Smooth muscle cell (in vitro differentiated cells): Measurements from ENCODE around the gene PID1. TPM values are rescaled to one million over a fixed set of nuclear protein-coding genes. Genes with fewer than 3 reads are reported as not detected.

Experiments
- DNase-seq: peaks from one replicate; lab custom pipeline; 2025; ENCODE audit not compliant: unreplicated experiment; lab: John Stamatoyannopoulos, UW
- H2AFZ ChIP-seq: fragments of 200-600 bp; sonication (generic); 2 replicates; pipeline ENCODE4 v1.6.0; 2016; ENCODE audit warnings: antibody characterized with exemption, low read depth, mild to moderate bottlenecking
- H3F3A ChIP-seq: fragments of 200-600 bp; sonication (generic); 2 replicates; pipeline ENCODE4 v1.6.0; 2017; ENCODE audit warnings: antibody characterized with exemption, low read depth
- H3K27ac ChIP-seq: fragments of 200-600 bp; sonication (generic); 2 replicates; pipeline ENCODE4 v1.5.1; 2016; ENCODE audit warnings: low read depth, mild to moderate bottlenecking
- H3K27me3 ChIP-seq: fragments of 200-600 bp; sonication (generic); 2 replicates; pipeline ENCODE4 v1.6.1; 2016; ENCODE audit warnings: low read depth, mild to moderate bottlenecking
- H3K36me3 ChIP-seq: fragments of 200-600 bp; sonication (generic); 2 replicates; pipeline ENCODE4 v1.5.1; 2016; ENCODE audit warnings: low read depth
- H3K4me1 ChIP-seq: fragments of 200-600 bp; sonication (generic); 2 replicates; pipeline ENCODE4 v1.5.1; 2016; ENCODE audit warnings: low read depth
- H3K4me2 ChIP-seq: fragments of 200-600 bp; sonication (generic); 2 replicates; pipeline ENCODE4 v1.6.0; 2016; ENCODE audit warnings: mild to moderate bottlenecking
- H3K4me3 ChIP-seq: fragments of 200-600 bp; sonication (generic); 2 replicates; pipeline ENCODE4 v1.5.1; 2016; ENCODE audit warnings: mild to moderate bottlenecking
- H3K79me2 ChIP-seq: fragments of 200-600 bp; sonication (generic); 2 replicates; pipeline ENCODE4 v1.6.0; 2016; ENCODE audit warnings: low read depth, mild to moderate bottlenecking
- H3K9ac ChIP-seq: fragments of 200-600 bp; sonication (generic); 2 replicates; pipeline ENCODE4 v1.6.0; 2016; ENCODE audit warnings: low read depth
- H3K9me3 ChIP-seq: fragments of 200-600 bp; sonication (generic); replicated peaks from 2 replicates; pipeline ENCODE4 v1.5.1; 2016; ENCODE audit warnings: low read depth
- H4K20me1 ChIP-seq: fragments of 200-600 bp; sonication (generic); 2 replicates; pipeline ENCODE4 v1.6.0; 2016; ENCODE audit warnings: low read depth
- WGBS: methylation state at CpG from one replicate; pipeline ENCODE4 v1.1.7; 2016; ENCODE audit warnings: low lambda C conversion rate; 5-methylcytosine and 5-hydroxymethylcytosine counted together
- polyA plus RNA-seq: library from polyadenylated mRNA; unstranded; fragments of >200 nt; fragmentation: Nextera tagmentation; extraction: Ambion mirVana; gene quantifications from 2 replicates; pipeline ENCODE4 v1.2.1, GENCODE V29; 2016
- total RNA-seq: library from RNA; depleted of rRNA; stranded (reverse); fragments of >200 nt; gene quantifications from 2 replicates; pipeline ENCODE4 v1.2.3, GENCODE V29; 2014
- TF ChIP-seq, protein P1 (sequence below): fragments of 200-600 bp; sonication (generic); IDR thresholded peaks from 2 replicates; pipeline ENCODE4 v1.5.1; 2017; ENCODE audit warnings: borderline replicate concordance, mild to moderate bottlenecking, antibody characterized with exemption; ENCODE audit not compliant: insufficient read depth, poor library complexity, severe bottlenecking

PID1 gene
- total and polyA plus RNA-seq, 2 experiments from 2014 or later: 18.1 to 45.3 TPM

- Histone ChIP-seq H3K9ac (no peak overlapping the region), H3K27ac (no peak overlapping the region), H3K4me2 (peak overlapping the region; percentile 42), H3K79me2 (peaks cover 38% of the 10 kb centered on the region), H3K27me3 (no peaks in the 10 kb centered on the region), H4K20me1 (peaks cover 75% of the 10 kb centered on the region), H3K4me3 (no peak overlapping the region), H2AFZ (no peak overlapping the region), H3F3A (no peaks in the 10 kb centered on the region), H3K9me3 (no peaks in the 10 kb centered on the region), H3K4me1 (no peaks in the 10 kb centered on the region), H3K36me3 (peaks cover 5% of the 10 kb centered on the region)
- DNase-seq: no peak
- WGBS: 23% methylated on average over 3 of the region's 3 CpGs
- TF ChIP-seq, protein P1, sequence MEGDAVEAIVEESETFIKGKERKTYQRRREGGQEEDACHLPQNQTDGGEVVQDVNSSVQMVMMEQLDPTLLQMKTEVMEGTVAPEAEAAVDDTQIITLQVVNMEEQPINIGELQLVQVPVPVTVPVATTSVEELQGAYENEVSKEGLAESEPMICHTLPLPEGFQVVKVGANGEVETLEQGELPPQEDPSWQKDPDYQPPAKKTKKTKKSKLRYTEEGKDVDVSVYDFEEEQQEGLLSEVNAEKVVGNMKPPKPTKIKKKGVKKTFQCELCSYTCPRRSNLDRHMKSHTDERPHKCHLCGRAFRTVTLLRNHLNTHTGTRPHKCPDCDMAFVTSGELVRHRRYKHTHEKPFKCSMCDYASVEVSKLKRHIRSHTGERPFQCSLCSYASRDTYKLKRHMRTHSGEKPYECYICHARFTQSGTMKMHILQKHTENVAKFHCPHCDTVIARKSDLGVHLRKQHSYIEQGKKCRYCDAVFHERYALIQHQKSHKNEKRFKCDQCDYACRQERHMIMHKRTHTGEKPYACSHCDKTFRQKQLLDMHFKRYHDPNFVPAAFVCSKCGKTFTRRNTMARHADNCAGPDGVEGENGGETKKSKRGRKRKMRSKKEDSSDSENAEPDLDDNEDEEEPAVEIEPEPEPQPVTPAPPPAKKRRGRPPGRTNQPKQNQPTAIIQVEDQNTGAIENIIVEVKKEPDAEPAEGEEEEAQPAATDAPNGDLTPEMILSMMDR: no peak
Observed at GRCh38 chr2:229231328-229231868, 39.7 kb downstream of the PID1 start.

DNA sequence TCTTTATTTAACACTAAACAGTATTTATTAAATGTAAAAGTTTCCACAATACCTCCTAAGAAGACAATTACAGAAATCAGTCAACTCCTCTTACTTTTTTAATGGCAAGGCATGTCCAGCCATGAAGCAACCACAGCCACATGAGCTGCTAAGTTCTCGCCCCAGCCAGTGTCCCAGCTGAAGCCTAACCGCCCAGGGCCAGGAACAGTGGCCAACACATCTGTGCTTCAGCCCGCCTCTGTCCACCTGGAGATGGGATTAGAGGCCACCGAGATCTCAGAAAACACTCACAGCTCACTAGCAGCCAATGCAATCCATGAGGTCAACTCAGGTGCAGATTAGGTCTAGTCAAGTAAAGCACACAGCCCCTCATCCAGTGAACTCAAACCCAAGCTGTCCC lies 40.2 kb downstream of the PID1 start:
- H3K79me2 ChIP-seq: peaks cover 39% of the 10 kb centered on the region
- no peak for DNase-seq
- H3K36me3 ChIP-seq: peaks cover 9% of the 10 kb centered on the region
- H3K27me3 ChIP-seq: no peaks in the 10 kb centered on the region
- H4K20me1 ChIP-seq: peaks cover 76% of the 10 kb centered on the region
- no peaks in the 10 kb centered on the region for H3K4me1 ChIP-seq
- no peaks in the 10 kb centered on the region for H3F3A ChIP-seq
- H3K4me3 ChIP-seq: no peak overlapping the region
- no peak overlapping the region for H2AFZ ChIP-seq
- WGBS: 67% methylated on average over 4 of the region's 4 CpGs
- H3K27ac ChIP-seq: no peak overlapping the region
- H3K9me3 ChIP-seq: no peaks in the 10 kb centered on the region
- no peak overlapping the region for H3K9ac ChIP-seq
- H3K4me2 ChIP-seq: peak overlapping the region; percentile 42
- TF ChIP-seq, protein P1: no peak

DNA sequence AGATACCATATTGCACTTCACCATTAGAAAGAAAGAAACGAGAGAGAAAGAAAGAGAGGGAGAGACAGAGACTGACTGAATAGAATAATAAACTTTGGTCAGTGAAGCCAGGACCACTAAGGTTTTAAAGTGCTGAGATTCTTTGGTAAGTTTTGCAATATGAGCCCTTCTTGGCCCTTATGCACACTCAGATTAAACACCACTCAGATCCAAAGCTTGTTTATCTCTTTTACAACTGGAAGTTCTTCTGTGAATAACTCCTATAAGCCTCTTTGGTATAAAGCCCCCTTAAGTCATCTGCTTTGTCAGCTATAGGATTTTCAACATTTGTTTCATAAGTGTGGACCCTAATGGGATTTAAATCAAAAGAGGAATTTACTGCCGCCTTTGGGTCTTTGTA lies 40.8 kb downstream of the PID1 start:
- no peaks in the 10 kb centered on the region for H3K4me1 ChIP-seq
- H3K4me3 ChIP-seq: no peak overlapping the region
- peaks cover 9% of the 10 kb centered on the region for H3K36me3 ChIP-seq
- H3K4me2 ChIP-seq: peak overlapping the region; percentile 42
- TF ChIP-seq, protein P1: no peak
- H3K27ac ChIP-seq: peak overlapping the region; percentile 36
- no peak overlapping the region for H3K9ac ChIP-seq
- no peaks in the 10 kb centered on the region for H3K9me3 ChIP-seq
- H3F3A ChIP-seq: no peaks in the 10 kb centered on the region
- H3K79me2 ChIP-seq: peaks cover 39% of the 10 kb centered on the region
- no peak overlapping the region for H2AFZ ChIP-seq
- no peaks in the 10 kb centered on the region for H3K27me3 ChIP-seq
- H4K20me1 ChIP-seq: peaks cover 75% of the 10 kb centered on the region
- WGBS: 25% methylated on average over 2 of the region's 2 CpGs
- no peak for DNase-seq

DNA sequence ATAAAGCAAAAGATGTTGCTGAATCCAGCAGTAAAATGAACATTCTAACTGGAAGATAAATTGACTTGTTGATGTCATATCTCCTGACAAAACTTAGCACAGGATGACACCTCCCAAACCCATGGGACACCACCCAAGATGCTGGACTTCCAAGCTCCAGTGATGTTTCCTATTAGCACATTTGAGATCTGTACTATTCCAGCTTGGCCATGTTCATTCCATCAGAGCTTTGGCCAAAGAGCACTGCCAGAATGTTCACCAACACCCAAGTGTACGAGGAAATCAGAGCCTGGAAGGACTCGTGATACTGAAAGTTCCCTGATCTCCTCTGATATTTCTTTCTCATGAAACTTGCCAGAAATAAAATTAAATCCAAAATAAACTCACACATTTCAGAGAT lies 44.7 kb downstream of the PID1 start:
- Histone ChIP-seq H3K4me3 (no peak overlapping the region), H3K79me2 (peaks cover 46% of the 10 kb centered on the region), H3F3A (no peaks in the 10 kb centered on the region), H3K27me3 (no peaks in the 10 kb centered on the region), H3K36me3 (peaks cover 9% of the 10 kb centered on the region), H3K27ac (no peak overlapping the region), H2AFZ (no peak overlapping the region), H3K9ac (no peak overlapping the region), H3K4me1 (no peaks in the 10 kb centered on the region), H3K9me3 (no peaks in the 10 kb centered on the region), H3K4me2 (no peak overlapping the region), H4K20me1 (peaks cover 48% of the 10 kb centered on the region)
- no peak for DNase-seq
- WGBS: 97% methylated on average over 2 of the region's 2 CpGs
- TF ChIP-seq, protein P1: no peak
